GM15510 (cell line): ENCODE measurements around the gene TTC39C.

Experiments
- POLR2A ChIP-seq: IDR thresholded peaks from 3 replicates; pipeline ENCODE4 v1.6.1; 2011; ENCODE audit warnings: borderline replicate concordance; ENCODE audit not compliant: insufficient read length; ENCODE audit errors: extremely low read depth

Gene TTC39C

GRCh38 chr18:24071779-24072178, 57.2 kb downstream of the TTC39C start:
- no peak for TF ChIP-seq POLR2A

GRCh38 chr18:24072743-24073142, 58.2 kb downstream of the TTC39C start:
- no peak for TF ChIP-seq POLR2A

- no peak for TF ChIP-seq POLR2A
These were observed 59.2 kb downstream of the TTC39C start for GRCh38 chr18:24073791-24074190.

- no peak for TF ChIP-seq POLR2A
These were observed 61.4 kb downstream of the TTC39C start for GRCh38 chr18:24075767-24076597.

- TF ChIP-seq POLR2A, result no peak
These were observed 62.4 kb downstream of the TTC39C start for GRCh38 chr18:24076950-24077349.

GRCh38 chr18:24078391-24078790, 63.8 kb downstream of the TTC39C start:
- TF ChIP-seq POLR2A, result no peak

GRCh38 chr18:24080861-24081260, 66.3 kb downstream of the TTC39C start:
- no peak for TF ChIP-seq POLR2A

- TF ChIP-seq POLR2A, result no peak
These were observed 69.0 kb downstream of the TTC39C start for GRCh38 chr18:24083550-24083949.

- TF ChIP-seq POLR2A, result no peak
These were observed 71.5 kb downstream of the TTC39C start for GRCh38 chr18:24086082-24086481.

GRCh38 chr18:24089076-24089475, 74.5 kb downstream of the TTC39C start:
- TF ChIP-seq POLR2A, result no peak

- TF ChIP-seq POLR2A, result no peak
These were observed 75.2 kb downstream of the TTC39C start for GRCh38 chr18:24089515-24090337.

- TF ChIP-seq POLR2A, result no peak
These were observed 76.3 kb downstream of the TTC39C start for GRCh38 chr18:24090876-24091275.

GRCh38 chr18:24094561-24094960, 80.0 kb downstream of the TTC39C start:
- no peak for TF ChIP-seq POLR2A

GRCh38 chr18:24095976-24096375, 81.4 kb downstream of the TTC39C start:
- no peak for TF ChIP-seq POLR2A

GRCh38 chr18:24103320-24104021, 88.9 kb downstream of the TTC39C start:
- TF ChIP-seq POLR2A, result no peak
